Activated T-cell treated with anti-CD3 and anti-CD28 coated beads for 24 hours (primary cell): ENCODE results near the gene CEP68.
A peak's percentile ranks its signal among the peaks of the same experiment; 100 is the strongest.
"Not testable (repeated sequence)": the region's sequence is repeated elsewhere in the genome, so short reads cannot be mapped to it uniquely, and the experiment has no call there.

Experiments used
- DNase-seq: peaks from one replicate; pipeline ENCODE4 v3.0.0-alpha.2; 2020; ENCODE audit warnings: low read depth

Gene CEP68

DNA sequence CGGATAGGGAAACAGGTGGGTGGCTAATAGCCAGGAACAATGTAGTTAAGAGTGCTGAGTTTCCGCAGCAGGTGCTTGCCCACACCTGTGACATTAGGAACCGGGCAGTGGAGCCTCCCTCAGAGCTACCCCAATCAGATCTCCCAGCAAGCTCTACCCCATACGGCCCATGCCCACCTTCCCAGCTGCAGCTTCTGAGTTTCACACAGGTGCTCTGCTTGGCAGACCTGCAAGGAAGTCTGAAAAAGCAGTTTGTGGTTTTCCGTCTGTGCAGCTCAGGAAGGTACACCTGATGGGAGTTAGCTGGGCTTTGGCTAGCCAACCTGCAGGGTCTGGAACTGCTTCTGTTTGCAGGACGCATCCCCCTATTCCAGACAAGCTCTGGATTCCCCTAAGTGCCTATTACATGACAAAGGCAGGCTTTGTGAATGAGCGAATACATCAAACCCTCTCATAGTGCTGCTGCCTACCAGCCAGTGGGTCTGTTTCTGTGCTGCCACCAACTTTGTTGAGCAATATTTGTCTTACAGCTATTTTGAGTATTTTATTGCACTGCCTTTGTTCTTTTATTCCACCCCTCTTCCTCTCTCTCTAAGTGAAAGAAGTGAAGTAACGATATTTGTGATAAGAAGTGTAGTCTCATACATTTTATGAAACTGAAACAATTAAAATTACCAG is 24.7 kb upstream of the CEP68 start:
- DNase-seq: no peak

- DNase-seq: no peak
Measured at GRCh38 chr2:65032019-65032975, 23.9 kb upstream of the CEP68 start.

GRCh38 chr2:65033178-65033577 is 23.0 kb upstream of the CEP68 start:
- no peak for DNase-seq

DNA sequence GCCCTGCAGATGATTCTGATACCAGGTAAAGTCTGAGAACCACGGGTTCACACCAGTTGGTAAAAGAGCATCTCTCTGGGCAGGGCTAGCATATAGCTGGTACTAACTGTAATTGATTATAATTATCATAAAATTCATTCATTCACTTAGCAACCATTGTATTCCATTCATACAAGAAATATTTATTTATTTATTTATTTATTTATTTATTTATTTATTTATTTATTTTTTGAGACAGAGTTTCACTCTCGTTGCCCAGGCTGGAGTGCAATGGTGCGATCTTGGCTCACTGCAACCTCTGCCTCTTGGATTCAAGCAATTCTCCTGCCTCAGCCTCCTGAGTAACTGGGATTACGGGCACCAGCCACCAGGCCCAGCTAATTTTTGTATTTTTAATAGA is 22.5 kb upstream of the CEP68 start:
- not testable (repeated sequence) for DNase-seq

DNA sequence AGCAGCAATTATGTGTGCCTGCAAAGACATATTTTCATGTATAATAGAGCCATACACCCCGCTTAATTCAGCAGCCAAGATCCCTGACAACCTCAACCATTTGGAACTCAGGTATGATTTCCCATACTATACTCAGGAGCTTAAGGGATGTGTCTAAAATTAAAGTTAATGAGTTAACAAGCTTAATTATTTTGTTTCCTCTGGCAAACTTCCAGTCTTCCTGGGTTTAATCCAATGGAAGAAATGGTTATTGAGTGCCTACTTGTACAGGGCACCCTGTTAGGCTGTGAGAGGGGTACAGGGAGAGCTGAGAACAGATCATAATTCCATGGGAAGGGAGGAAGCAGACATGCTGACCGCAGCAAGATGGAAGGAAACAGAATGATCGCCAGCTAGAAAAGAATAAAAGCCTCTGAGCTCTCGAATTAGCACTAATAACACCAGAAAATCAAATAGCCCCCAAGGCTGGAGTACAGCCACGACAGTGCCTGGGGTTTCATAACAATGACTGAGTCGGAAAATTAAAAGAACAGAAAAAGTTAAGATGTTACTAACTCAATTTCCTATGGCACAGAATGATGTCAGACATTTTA is 20.8 kb upstream of the CEP68 start:
- DNase-seq: no peak

GRCh38 chr2:65037178-65037577 is 19.0 kb upstream of the CEP68 start:
- DNase-seq: no peak

GRCh38 chr2:65039640-65040039 is 16.6 kb upstream of the CEP68 start:
- no peak for DNase-seq

- DNase-seq: peak; percentile 63
Measured at GRCh38 chr2:65040400-65041261, 15.6 kb upstream of the CEP68 start.

DNA sequence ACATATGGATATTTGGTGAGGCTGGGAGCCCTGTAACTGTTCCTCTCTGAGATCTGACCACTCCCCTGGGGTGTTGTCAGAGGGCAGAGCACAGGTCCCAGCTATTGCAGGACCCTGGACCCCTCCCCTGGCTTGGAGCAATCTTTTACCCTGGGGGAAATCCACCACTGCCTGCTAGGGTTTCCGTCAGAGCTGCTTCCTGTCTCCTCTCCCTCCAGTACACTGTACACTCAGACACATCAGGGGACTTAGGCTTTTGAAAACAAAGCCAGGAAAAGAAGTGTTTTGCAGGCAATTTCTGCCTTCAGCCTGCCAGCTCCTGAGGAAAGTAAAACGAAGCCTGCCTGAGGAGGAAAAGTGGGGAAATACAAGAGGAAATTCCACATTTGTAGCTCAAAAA is 13.2 kb upstream of the CEP68 start:
- DNase-seq: no peak

GRCh38 chr2:65044097-65044735 is 12.0 kb upstream of the CEP68 start:
- no peak for DNase-seq

- DNase-seq: no peak
Measured at GRCh38 chr2:65045651-65046050, 10.6 kb upstream of the CEP68 start.

DNA sequence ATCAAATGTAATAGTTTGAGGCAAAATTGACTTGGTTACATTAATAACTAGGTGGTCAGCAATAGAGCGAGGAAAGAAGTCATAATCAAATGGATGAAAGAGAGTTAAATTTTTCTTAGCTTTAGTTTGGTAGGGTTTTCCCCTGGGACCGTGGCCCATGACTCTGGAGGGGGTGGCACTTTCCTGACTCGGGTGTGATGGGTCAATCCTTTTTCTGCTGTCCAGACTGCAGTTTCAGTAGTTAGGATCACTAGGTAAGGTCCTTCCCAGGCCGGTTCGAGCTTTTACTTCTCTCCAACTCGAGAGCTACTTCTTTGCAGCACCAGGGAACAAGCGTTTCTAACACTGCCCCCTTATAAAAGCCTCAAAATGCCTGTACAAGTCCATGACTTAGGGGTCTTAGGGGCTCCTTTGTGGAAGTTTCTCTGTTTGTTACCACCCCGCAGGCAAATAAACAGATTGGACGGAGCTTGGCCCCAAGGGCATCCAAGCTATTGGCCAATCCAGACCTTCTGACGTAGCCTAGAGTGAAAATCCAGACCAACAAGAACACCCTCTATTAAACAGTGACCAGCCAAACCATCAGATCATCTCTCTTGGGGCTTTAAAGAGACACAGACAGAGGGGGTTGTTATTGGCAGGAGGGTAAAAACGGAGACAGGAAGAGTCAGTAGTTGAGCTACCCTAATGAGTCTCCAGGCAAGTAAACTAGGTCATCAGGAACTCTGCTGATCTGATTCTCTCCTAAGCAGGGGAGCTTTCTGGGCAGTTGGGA is 9.4 kb upstream of the CEP68 start:
- DNase-seq: no peak

GRCh38 chr2:65049010-65049639 is 7.1 kb upstream of the CEP68 start:
- no peak for DNase-seq

DNA sequence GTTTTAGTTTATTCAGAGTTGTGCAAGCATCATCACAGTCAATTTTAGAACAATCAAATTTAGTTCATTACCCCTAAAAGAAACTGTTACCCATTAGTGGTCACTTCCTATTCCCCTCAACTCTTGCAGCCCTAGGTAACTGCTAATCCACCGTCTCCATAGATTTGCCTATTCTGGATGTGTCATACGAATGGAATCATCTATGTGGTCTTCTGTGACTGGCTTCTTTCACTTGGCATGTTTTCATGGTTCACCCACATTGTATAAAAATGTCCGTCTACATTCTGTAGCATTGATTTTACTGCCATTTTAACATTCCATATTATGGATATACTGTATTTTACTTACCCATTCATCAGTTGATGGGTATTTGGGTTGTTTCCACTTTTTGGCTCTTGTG is 5.3 kb upstream of the CEP68 start:
- DNase-seq: no peak

GRCh38 chr2:65053199-65053598 is 3.0 kb upstream of the CEP68 start:
- no peak for DNase-seq

- DNase-seq: no peak
Measured at GRCh38 chr2:65054749-65055421, 1.3 kb upstream of the CEP68 start.

DNA sequence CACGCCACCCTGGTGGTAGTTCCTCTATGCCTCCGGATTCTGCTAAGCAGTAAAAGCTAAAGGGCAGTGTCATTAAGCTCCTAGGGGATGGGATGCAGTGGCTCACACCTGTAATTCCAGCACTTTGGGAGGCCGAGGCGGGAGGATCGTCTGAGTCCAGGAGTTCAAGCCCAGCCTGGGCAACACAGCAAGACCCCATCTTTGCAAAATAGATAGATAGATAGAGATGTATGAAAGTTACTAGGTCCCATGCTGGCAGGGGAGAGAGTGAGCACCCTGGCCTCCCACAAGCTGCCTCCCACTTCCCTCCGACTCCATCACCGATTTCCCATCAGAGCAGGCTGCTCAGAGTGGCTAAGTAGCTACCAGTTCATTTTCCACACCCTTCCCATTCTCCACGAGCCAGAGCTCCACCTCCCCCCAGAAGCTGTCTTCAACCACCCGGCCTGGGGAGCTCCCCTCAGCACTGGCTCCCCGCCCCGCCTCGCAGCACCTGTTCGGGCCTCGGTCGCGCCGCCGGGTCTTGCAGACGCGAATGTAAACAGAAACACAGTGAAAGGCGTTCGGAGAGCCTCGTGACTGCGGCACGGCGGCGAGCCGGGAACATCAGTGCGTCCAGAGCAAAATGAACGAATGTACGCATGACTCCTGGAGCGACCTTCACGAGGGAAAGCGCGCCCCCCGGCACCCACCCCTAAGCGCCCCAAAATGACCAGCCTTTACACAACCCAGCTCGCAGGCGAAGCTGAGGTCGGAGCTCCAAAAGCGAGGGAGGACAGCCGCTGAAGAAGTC is 598 bp upstream of the CEP68 start:
- peak; percentile 44 for DNase-seq

GRCh38 chr2:65057054-65057375 is 799 bp downstream of the CEP68 start:
- DNase-seq: no peak
